MM.1S (cell line): ENCODE data around the gene U2AF1L4.

Experiments
- CTCF ChIP-seq: fragments of 300-600 bp; sonication (generic); IDR thresholded peaks from 2 replicates; pipeline ENCODE4 v1.5.1; 2016; ENCODE audit warnings: antibody characterized with exemption, low read length, mixed read lengths
- EZH2 ChIP-seq: fragments of 300-600 bp; sonication (generic); optimal IDR thresholded peaks from 2 replicates; pipeline ENCODE3; 2017; ENCODE audit warnings: low read depth, mild to moderate bottlenecking, antibody characterized with exemption, low read length, mixed read lengths
- EZH2phosphoT487 ChIP-seq: fragments of 300-600 bp; sonication (generic); IDR thresholded peaks from 2 replicates; pipeline ENCODE4 v1.6.1; 2018; ENCODE audit warnings: antibody characterized with exemption, low read length

- TF ChIP-seq CTCF = no peak
- TF ChIP-seq EZH2 = no peak
- no peak for TF ChIP-seq EZH2phosphoT487
These were observed 29.2 kb upstream of the U2AF1L4 start for GRCh38 chr19:35774274-35775045.
